GM12878 (cell line): ENCODE measurements around the gene SUMF2.

Experiments
- FOS ChIP-seq: IDR thresholded peaks from 3 replicates; pipeline ENCODE4 v1.6.1; 2011; ENCODE audit warnings: borderline replicate concordance; ENCODE audit not compliant: insufficient read length; ENCODE audit errors: extremely low read depth
- GATAD2B ChIP-seq: fragments of 450-650 bp; conservative IDR thresholded peaks from 2 replicates; pipeline ENCODE4 v1.6.1; 2017; ENCODE audit warnings: low read depth, mild to moderate bottlenecking, moderate library complexity
- POLR2A ChIP-seq: IDR thresholded peaks from 2 replicates; pipeline ENCODE4 v1.6.1; 2011; ENCODE audit warnings: low read depth, mild to moderate bottlenecking, low read length

DNA sequence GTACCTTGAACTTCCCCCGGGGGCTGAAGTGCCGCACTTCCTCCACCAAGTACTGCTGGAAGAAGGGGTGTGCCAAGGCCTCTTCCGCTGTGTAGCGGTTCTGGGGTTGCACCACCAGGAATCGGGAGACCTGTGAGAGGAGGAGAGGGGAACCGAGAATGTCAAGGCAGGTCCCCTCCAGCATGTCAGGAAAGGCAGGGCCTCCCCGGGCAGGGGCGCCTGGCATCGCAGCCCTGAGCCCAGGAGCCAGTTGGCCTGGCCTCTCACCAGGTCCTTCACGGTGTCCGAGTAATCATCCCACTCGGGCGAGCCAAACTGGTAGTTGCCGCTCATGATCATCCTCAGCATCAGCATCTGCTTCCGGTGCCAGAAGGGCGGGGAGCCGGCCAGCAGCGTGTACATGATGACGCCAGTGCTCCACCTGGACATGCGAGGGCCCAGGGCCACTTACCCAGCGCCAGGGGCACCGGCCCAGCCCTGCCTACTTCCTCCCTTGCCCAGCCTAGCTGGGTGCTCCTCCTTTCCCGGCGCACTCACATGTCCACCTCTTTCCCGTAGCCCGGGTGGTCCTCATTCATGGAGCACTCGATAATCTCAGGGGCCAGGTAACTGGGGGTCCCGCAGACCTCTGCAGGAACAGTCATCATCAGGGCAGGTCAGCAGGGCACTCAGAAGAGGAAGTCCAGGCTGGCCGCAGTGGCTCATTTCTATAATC lies 17.7 kb downstream of the SUMF2 start:
- TF ChIP-seq GATAD2B (no peak), POLR2A (0 out of 2 replicates have a peak, but pooled peaks have one; percentile 28), FOS (no peak)
